Thoracic aorta (tissue), 2 donors: ENCODE results near the gene SCPEP1. TPM values are rescaled to one million over a fixed set of nuclear protein-coding genes. Genes with fewer than 3 reads are reported as not detected.

Source experiments
- ATAC-seq: fragments of 150-250 bp; one replicate; pipeline ENCODE4 v1.8.0; 2017; ENCODE audit warnings: low read depth; ENCODE audit not compliant: insufficient number of reproducible peaks, low FRiP score
- DNase-seq: peaks from one replicate; pipeline ENCODE4 v3.0.0-alpha.2; 2020; ENCODE audit warnings: low spot score
- H3K27ac ChIP-seq, 2 donors: fragments of 200-600 bp; sonication (generic); 1 replicate in 1 of 2; 2 replicates in 1 of 2; pipeline ENCODE4 v1.5.1; 2016; ENCODE audit warnings: mild to moderate bottlenecking in 2 of 2, moderate library complexity in 2 of 2
- H3K27me3 ChIP-seq: fragments of 200-600 bp; sonication (generic); replicated peaks from 2 replicates; pipeline ENCODE4 v1.6.0; 2016; ENCODE audit warnings: mild to moderate bottlenecking; ENCODE audit not compliant: insufficient read depth
- H3K36me3 ChIP-seq: fragments of 200-600 bp; sonication (generic); one replicate; pipeline ENCODE4 v1.5.1; 2016
- H3K4me1 ChIP-seq, 2 donors: fragments of 200-600 bp; sonication (generic); 1 replicate in 1 of 2; 2 replicates in 1 of 2; pipeline versions ENCODE4 v1.5.1 to v1.6.0; 2016; ENCODE audit warnings: low read depth in 2 of 2, mild to moderate bottlenecking in 1 of 2; ENCODE audit not compliant: control insufficient read depth in 1 of 2
- H3K4me3 ChIP-seq: fragments of 200-600 bp; sonication (generic); 2 replicates; pipeline ENCODE4 v1.5.1; 2016; ENCODE audit warnings: mild to moderate bottlenecking
- H3K9me3 ChIP-seq: fragments of 200-600 bp; sonication (generic); 2 replicates; pipeline ENCODE4 v1.5.1; 2016
- CTCF ChIP-seq: fragments of 200-600 bp; sonication (generic); IDR thresholded peaks from one replicate; pipeline ENCODE4 v1.5.1; 2019; ENCODE audit warnings: antibody characterized with exemption
- total RNA-seq, 2 donors: library from RNA; depleted of rRNA; stranded (reverse); fragments of >200 nt; gene quantifications; one replicate each; pipeline versions ENCODE4 v1.1.0 to v1.2.3, GENCODE V29; 2016

SCPEP1 gene
- total RNA-seq, 2 donors from 2014 or later = 91.1 to 112 TPM

GRCh38 chr17:57010487-57010886 is 32.6 kb downstream of the SCPEP1 start:
- H3K4me1 ChIP-seq = peaks cover 0 to under 1% of the 10 kb centered on the region in 2 donors
- no peak overlapping the region for H3K4me3 ChIP-seq
- no peaks in the 10 kb centered on the region for H3K27me3 ChIP-seq
- H3K27ac ChIP-seq = no peak overlapping the region
- no peak for TF ChIP-seq CTCF
- H3K36me3 ChIP-seq = peaks cover 4% of the 10 kb centered on the region
- no peak for ATAC-seq
- no peak for DNase-seq
- no peaks in the 10 kb centered on the region for H3K9me3 ChIP-seq

- no peaks in the 10 kb centered on the region for H3K36me3 ChIP-seq
- no peaks in the 10 kb centered on the region for H3K27me3 ChIP-seq
- TF ChIP-seq CTCF = no peak
- ATAC-seq = no peak
- no peaks in the 10 kb centered on the region for H3K9me3 ChIP-seq
- no peaks in the 10 kb centered on the region for H3K4me1 ChIP-seq
- H3K27ac ChIP-seq = no peak overlapping the region
- H3K4me3 ChIP-seq = no peak overlapping the region
- DNase-seq = no peak
These were observed 33.6 kb downstream of the SCPEP1 start for GRCh38 chr17:57011491-57012015.

GRCh38 chr17:57016071-57016763 is 38.3 kb downstream of the SCPEP1 start:
- H3K4me1 ChIP-seq = peaks cover 0 to 6% of the 10 kb centered on the region in 2 donors
- no peaks in the 10 kb centered on the region for H3K9me3 ChIP-seq
- H3K36me3 ChIP-seq = no peaks in the 10 kb centered on the region
- DNase-seq = no peak
- H3K27ac ChIP-seq = no peak overlapping the region
- no peaks in the 10 kb centered on the region for H3K27me3 ChIP-seq
- TF ChIP-seq CTCF = no peak
- no peak overlapping the region for H3K4me3 ChIP-seq
- ATAC-seq = no peak

GRCh38 chr17:57016764-57017116 is 38.8 kb downstream of the SCPEP1 start:
- DNase-seq = no peak
- no peak for ATAC-seq
- Histone ChIP-seq H3K4me3 (no peak overlapping the region), H3K36me3 (no peaks in the 10 kb centered on the region), H3K27me3 (no peaks in the 10 kb centered on the region), H3K4me1 (peaks cover 0 to 11% of the 10 kb centered on the region in 2 donors), H3K27ac (no peak overlapping the region), H3K9me3 (no peaks in the 10 kb centered on the region)
- TF ChIP-seq CTCF = no peak

GRCh38 chr17:57017625-57018024 is 39.7 kb downstream of the SCPEP1 start:
- no peak overlapping the region for H3K27ac ChIP-seq
- ATAC-seq = no peak

More at GRCh38 chr17:57017625-57018024, 39.7 kb downstream of the SCPEP1 start:
- DNase-seq = no peak
- no peaks in the 10 kb centered on the region for H3K36me3 ChIP-seq
- peaks cover 0 to 20% of the 10 kb centered on the region in 2 donors for H3K4me1 ChIP-seq
- TF ChIP-seq CTCF = no peak
- no peaks in the 10 kb centered on the region for H3K9me3 ChIP-seq
- no peak overlapping the region for H3K4me3 ChIP-seq
- H3K27me3 ChIP-seq = no peaks in the 10 kb centered on the region
